PC-9 (cell line): ENCODE results near the gene GPX4.

Source experiments
- EZH2 ChIP-seq: fragments of 200-600 bp; sonication (generic); IDR thresholded peaks from 2 replicates; pipeline ENCODE4 v1.8.0; 2017; ENCODE audit warnings: antibody characterized with exemption, low read depth
- TF ChIP-seq, protein P1 (sequence below): fragments of 200-600 bp; sonication (generic); conservative IDR thresholded peaks from 2 replicates; pipeline ENCODE4 v1.6.1; 2017; ENCODE audit warnings: mixed run types, antibody characterized with exemption, mild to moderate bottlenecking, moderate library complexity

DNA sequence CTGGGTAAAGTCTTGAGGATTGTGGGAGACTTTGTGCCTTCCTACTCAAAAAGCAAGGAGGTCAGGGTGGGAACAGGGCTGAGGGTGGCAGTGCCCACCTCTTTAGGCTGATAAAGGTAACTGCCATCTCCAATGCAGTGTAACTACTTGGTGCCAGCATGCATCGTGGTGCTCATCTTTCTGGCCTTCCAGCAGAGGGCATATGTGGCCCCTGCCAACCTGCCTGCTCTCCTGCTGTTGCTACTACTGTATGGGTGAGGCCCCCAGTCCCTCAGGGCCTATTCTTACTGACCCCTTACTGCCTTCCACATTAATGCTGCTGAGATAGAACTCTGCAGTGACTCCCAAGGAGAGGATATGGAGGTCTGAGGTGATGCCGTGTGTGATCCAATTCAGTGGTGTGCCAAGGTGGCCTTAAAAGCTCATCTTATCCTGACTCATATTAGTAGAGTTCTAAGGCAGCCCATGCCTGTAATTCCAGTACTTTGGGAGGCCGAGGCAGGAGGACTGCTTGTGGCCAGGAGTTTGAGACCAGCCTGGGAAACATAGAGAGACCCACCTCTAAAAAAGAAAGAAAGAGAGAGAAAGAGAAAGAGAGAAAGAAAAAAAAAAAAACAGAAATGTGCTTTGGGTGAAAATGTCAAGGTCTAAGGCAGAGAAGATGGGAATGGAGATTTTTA, 46.5 kb upstream of the GPX4 start:
- TF ChIP-seq, protein P1, sequence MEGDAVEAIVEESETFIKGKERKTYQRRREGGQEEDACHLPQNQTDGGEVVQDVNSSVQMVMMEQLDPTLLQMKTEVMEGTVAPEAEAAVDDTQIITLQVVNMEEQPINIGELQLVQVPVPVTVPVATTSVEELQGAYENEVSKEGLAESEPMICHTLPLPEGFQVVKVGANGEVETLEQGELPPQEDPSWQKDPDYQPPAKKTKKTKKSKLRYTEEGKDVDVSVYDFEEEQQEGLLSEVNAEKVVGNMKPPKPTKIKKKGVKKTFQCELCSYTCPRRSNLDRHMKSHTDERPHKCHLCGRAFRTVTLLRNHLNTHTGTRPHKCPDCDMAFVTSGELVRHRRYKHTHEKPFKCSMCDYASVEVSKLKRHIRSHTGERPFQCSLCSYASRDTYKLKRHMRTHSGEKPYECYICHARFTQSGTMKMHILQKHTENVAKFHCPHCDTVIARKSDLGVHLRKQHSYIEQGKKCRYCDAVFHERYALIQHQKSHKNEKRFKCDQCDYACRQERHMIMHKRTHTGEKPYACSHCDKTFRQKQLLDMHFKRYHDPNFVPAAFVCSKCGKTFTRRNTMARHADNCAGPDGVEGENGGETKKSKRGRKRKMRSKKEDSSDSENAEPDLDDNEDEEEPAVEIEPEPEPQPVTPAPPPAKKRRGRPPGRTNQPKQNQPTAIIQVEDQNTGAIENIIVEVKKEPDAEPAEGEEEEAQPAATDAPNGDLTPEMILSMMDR, result peak; percentile 61
- TF ChIP-seq EZH2, result no peak
